Inflammatory macrophage treated with lipopolysaccharide for 1 hour (primary cell): Measurements from ENCODE around the gene POFUT2.

Source experiments
- DNase-seq, 2 donors: peaks; one replicate each; pipeline ENCODE4 v3.0.0-alpha.2; 2020 to 2022

POFUT2 gene

DNA sequence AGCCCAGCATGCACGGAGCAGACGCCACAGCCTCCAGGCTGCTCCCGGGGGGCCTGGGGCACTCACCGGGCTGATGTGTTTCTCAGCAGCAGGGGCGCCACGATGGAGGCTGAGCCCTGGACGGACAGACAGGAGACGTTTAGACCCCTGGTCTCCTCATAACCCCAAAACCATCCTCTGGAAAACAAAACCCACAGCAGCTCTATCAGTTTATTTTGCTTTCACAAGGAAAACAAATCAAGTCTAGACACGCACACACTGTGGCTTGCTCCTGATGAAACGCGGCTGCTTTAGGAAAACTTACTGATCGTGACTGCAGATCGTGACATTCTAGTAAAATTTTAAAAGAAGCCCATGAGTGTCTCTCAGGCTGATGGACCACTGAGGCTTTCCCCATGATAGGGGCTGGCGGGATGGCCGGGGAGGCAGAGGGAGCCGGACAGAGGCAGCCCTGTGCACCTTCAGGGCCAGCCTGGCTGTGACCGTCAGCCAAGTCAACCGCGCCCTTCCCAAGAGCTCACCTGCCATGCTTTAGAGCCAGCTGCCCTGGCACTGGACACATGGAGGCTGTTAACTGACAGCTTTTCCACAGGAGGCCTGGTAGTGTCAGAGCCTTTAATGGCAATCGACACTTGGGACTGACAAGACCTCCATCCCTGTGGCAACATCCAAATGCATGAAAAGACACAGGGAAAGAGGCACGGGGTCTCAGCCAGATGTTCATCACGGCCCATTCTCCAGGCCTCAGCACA is 5.2 kb downstream of the POFUT2 start:
- no peak for DNase-seq

- DNase-seq, result no peak
These were observed 6.0 kb downstream of the POFUT2 start for GRCh38 chr21:45281411-45282282.

DNA sequence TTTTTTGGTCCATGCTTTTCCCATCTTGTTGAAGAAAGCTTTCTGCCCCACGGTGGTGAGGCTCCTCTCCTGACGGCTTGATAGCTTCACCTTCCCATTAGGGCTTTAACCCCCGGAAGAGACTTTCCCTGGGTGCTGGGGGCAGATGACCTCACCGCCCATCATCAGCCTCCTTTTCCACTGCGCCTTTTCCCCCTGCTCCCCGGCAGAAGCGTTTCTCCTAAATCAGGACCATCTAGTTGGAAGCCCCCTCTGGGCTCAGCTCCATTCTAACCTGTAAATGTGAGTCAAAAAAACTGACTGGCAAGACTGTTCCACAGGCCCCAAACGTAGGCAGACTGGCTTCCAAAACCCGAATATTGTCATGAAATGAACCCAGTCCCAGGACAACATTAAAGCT is 6.7 kb downstream of the POFUT2 start:
- no peak for DNase-seq

DNA sequence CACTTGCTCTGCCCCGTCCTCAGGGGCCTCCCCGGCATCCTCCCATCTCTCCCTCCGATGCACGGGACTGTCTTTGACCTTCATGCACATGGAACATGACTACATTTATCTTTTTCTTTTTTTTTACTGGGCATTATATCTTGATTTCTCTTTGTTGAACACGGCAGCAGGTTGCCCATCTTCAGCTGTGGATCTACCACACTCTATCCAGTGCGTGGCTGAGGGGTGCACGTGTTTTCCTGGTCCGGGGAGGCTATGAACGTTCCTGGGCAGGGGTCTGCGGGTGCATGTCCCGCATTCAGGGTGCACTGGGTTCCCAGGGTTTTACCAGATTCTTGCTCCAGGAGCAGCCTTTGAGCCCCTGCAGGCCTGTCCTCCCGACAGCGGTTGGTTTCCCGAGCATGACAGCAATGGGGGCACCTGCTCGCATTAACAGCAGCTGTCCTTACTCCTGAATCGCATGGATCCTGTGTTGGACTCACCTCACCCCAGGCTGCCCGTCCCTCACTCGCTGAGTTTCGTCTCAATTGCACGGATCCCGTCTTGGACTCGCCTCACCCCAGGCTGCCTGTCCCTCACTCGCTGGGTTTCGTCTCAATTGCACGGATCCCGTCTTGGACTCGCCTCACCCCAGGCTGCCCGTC is 7.4 kb downstream of the POFUT2 start:
- no peak for DNase-seq

DNA sequence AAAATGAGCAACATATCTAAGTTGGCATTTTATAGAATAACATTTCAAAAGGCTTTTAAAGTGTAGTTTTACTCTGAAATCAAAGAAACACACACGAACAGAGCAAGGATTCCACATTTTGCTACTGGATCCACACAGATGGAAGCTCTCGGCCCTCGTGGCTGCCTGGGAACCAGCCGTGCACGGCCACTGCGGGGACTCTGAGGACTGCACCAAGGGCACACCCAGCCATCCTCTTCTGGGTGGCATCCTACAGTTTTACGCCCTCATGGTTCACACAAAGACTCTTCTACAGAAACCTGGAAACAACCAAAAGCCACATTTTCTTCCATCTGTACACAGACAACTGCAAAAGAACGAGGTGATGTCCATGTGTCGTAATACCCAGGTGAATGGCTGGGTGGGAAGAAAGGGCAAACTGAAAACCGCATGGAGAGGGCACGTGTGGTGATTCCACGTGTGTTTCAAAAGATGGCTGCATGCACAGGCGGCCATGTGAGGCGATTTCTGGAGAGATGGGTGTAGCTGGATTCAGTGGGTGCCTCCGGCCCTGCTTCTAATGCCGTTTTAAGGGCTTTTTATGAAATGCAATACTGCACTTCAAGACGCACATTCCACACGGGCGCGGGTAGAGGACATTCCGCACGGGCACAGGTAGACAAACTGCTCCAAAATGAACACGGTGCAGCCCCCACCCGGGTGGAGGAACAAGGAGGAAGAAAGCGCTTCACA is 8.1 kb downstream of the POFUT2 start:
- no peak for DNase-seq

DNA sequence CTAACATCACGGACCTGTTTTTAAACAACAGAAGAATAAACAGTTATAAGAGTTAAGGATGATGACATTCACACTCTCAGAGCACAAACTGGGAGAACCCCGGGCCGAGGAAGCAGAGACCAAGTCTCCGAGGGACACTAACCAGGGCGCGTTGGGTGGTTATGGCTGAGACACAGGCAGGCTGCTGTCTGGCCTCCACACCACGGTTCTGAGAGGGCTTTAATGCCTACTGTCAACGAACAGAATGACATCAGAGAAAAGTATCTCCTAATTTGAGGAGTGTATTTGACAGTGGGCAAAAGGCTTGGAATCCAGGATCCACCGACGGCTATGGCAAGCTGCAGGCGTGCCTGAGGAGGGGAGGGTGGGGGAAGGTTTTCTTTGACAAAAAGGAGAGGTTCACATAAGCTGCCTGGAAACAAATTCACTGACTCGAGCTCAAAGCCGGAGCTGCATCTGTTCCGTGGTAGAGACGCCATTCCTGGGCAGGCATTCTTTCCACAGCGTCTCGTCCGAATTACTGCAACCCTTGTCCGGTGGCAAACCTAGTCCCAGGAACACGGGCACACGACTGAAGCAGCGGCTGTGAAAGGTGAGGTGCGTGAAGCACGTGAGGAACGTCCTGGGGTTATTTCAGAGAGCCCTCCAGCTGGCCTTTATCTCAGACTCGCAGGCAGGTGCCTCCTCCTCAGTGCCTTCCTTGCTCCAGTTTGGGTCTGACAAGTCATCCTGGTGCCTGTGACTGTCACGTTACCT is 9.4 kb downstream of the POFUT2 start:
- no peak for DNase-seq

- no peak for DNase-seq
These were observed 10.3 kb downstream of the POFUT2 start for GRCh38 chr21:45277101-45278045.

GRCh38 chr21:45276596-45276995 is 11.1 kb downstream of the POFUT2 start:
- no peak for DNase-seq

- no peak for DNase-seq
These were observed 17.3 kb downstream of the POFUT2 start for GRCh38 chr21:45270306-45270821.

DNA sequence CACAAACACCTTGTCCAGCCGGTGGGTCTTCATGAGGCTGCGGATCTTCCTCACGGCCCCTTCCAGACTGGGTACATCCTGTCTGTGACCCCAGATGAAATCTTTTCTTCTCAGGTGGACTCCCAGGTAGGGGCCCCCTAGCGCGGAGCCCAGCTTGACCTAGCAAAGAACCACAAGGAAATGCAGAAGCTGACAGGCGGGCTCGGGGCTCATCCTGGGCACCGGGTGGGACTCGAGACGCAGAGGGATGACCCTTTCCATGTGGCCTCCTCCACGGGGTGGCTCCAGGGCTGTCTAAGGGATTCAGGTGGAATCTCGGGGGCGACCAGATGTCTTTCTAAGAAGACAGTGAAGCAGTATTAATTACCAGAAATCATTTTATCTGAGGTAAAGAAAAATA is 17.8 kb downstream of the POFUT2 start:
- no peak for DNase-seq

- no peak for DNase-seq
These were observed 20.3 kb downstream of the POFUT2 start for GRCh38 chr21:45267390-45267760.

DNA sequence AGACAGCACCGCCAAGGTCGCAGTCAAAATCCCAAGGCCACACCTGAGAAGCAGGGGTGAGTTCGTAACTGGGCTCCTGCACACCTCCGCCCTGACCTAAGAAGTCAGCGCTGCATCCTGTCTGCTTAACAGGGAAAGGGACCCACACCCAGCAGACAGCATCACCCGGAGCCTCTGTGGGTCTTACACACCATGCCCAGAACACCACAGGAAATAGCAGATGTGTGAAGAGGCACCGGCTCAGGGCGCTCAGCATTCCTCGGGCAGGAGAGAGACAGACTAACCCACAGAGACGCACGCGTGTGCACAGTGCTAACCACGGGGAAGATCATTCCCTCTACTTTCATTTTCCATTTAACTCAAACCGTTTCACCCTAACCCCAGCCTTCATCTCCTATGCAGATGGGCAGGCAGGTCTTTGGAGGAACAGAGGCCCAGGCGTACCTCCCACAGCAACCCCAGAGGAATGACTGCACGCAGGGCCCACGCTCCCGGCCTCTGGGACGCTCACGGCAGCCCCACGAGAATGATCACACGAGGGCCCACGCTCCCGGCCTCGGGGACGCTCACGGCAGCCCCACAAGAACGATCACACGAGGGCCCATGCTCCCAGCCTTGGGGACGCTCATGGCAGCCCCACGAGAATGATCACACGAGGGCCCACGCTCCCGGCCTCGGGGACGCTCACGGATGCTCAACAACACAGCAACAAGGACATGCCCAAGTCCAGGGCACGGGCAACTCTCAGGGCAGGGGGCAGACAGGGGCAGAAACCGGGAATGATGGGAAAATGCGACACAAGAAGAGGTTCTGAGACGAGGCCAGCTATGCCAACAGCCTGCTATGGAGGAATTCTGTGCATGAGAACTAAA is 20.9 kb downstream of the POFUT2 start:
- no peak for DNase-seq

- no peak for DNase-seq
These were observed 21.8 kb downstream of the POFUT2 start for GRCh38 chr21:45265721-45266517.

- DNase-seq, result no peak
These were observed 22.7 kb downstream of the POFUT2 start for GRCh38 chr21:45264912-45265515.

- DNase-seq, result no peak
These were observed 23.4 kb downstream of the POFUT2 start for GRCh38 chr21:45264146-45264911.

DNA sequence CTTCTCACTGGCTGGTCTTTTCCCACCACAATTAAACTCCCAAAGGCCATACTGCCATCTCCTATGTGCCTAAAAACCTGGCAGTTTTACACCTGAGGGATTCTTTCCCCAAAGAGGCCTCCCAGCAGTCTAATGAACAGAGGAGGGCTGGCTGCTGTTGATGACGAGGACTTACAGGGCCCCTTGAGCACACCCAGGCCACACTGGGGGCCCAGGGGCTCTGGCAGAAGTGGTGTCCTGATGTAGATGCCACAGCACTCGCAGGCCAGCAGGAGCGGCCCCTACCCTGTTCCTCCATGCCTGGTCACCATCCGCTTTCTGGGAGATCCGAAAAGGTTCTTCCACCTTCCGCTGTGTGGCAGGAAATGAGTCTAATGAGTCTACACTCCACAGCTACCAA is 24.2 kb downstream of the POFUT2 start:
- DNase-seq, result no peak

DNA sequence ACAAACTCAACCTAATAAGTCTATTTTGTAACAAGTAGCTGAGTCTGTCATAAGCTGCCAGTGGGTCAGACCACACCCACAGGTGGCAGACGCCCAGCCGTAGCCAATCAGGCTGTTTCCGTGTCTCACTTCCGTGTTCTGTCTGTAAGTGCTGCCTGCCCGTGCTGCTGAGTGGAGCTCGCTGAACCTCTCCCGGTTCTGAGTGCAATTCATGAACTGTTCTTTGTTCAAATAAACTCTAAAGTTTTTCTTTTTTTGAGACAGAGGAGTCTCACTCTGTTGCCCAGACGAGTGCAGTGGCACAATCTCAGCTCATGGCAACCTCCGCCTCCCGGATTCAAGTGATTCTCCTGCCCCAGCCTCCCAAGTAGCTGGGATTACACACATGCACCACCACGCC is 25.1 kb downstream of the POFUT2 start:
- DNase-seq, result no peak
